ENCODE results near the gene CENPB. TPM values are rescaled to one million over a fixed set of nuclear protein-coding genes. Genes with fewer than 3 reads are reported as not detected.
A peak's percentile ranks its signal among the peaks of the same experiment; 100 is the strongest.
"Not testable (repeated sequence)": the region's sequence is repeated elsewhere in the genome, so short reads cannot be mapped to it uniquely, and the experiment has no call there.

The CENPB gene
- total RNA-seq, 2 donors from 2014 or later, result 49.1 to 77.1 TPM

DNA sequence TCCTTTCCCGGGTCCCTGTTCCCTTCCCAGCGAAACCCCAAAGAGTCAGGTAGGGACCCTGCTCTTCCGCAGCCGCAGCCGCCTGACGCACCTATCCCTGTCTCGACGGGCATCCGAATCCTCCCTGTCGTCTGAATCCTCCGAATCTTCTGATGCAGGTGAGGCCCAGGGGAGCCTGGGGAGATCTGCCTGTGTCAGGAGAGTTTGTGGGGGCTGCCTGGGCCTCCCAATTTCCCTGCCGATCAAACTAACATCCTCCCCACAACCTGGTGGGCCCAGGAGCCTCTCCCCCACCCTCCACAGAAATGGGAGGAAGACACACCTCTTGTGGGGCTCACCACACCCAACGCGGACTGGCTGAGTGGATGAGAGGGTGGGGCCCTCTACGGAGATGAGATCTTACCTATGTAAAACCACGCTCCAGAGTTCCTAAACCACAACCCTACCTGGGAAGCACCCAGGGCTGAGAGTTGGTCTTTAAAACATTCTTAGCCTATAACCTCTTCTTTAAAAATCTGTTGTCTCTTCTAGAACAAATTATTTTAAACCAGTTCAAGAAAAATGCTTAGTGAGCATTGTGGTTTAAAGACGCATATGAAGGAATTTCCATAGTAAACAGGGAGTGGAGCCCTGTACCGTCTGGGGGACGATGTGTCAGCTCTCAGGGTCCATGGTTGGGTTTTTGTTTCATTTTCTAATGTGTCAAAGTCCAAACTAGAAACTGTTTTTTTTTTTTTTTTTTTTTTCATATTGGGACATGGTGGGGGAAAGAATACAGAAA is 11.2 kb upstream of the CENPB start:
- Histone ChIP-seq H3K27me3 (no peaks in the 10 kb centered on the region), H3K9me3 (no peaks in the 10 kb centered on the region), H3K27ac (no peak overlapping the region), H3K36me3 (peaks cover 20% of the 10 kb centered on the region), H3K4me1 (peaks cover 0 to 40% of the 10 kb centered on the region in 2 donors), H3K4me3 (peak overlapping the region in 1 of 2 donors; percentile 73)
- TF ChIP-seq, protein P1, sequence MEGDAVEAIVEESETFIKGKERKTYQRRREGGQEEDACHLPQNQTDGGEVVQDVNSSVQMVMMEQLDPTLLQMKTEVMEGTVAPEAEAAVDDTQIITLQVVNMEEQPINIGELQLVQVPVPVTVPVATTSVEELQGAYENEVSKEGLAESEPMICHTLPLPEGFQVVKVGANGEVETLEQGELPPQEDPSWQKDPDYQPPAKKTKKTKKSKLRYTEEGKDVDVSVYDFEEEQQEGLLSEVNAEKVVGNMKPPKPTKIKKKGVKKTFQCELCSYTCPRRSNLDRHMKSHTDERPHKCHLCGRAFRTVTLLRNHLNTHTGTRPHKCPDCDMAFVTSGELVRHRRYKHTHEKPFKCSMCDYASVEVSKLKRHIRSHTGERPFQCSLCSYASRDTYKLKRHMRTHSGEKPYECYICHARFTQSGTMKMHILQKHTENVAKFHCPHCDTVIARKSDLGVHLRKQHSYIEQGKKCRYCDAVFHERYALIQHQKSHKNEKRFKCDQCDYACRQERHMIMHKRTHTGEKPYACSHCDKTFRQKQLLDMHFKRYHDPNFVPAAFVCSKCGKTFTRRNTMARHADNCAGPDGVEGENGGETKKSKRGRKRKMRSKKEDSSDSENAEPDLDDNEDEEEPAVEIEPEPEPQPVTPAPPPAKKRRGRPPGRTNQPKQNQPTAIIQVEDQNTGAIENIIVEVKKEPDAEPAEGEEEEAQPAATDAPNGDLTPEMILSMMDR (IDR thresholded peaks at IDR 0.05), result no peak
- DNase-seq (ENCODE audit: low spot score), result no peak

DNA sequence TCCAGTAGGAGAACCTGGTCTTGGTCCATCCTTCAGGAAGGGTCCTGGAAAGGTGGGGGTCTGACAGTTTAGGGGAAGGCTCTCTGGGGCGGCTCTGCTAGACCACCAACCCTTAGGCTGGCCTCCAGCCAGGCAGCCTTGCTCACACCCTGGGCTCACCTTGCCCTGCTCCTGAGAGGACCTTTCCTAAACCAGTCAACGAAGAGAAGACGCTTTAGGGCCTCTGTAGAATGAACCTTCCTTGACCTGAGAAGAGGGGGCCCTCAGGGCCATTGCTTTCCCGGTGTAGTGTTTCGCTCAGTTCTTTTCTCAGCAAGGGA is 10.6 kb upstream of the CENPB start:
- TF ChIP-seq, protein P1 (IDR thresholded peaks at IDR 0.05), result no peak
- Histone ChIP-seq H3K27ac (no peak overlapping the region), H3K27me3 (no peaks in the 10 kb centered on the region), H3K36me3 (peaks cover 16% of the 10 kb centered on the region), H3K4me3 (peak overlapping the region in 1 of 2 donors; percentile 73), H3K4me1 (peaks cover 0 to 40% of the 10 kb centered on the region in 2 donors), H3K9me3 (no peaks in the 10 kb centered on the region)
- no peak for DNase-seq (ENCODE audit: low spot score)

DNA sequence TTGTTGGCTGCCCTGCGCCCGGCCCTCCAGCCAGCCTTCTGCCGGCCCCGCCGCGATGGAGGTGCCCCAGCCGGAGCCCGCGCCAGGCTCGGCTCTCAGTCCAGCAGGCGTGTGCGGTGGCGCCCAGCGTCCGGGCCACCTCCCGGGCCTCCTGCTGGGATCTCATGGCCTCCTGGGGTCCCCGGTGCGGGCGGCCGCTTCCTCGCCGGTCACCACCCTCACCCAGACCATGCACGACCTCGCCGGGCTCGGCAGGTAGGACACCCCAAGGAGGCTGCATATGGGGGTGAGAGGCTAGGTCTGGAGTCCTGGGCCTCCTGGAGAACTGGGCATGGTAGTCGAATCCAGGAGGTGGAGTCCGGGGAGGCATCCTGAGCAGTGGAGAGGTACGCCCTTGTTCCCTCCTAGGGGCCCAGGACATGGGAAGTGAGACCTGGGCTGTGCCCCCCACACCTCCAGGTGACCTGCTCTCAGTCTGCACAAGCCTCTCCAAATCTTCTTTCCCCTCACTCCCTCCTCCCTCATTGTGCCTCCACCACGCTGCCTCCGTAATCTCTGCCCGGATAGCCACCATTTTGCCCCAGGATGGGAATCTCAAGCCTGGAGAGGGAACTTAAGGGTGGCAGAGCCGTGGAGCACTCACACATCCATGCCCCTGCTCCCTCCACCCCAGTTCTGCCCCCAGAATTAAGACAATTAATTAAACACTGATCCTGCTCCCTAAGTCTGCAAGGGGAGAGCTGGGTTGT is 10.1 kb upstream of the CENPB start:
- no peak for DNase-seq (ENCODE audit: low spot score)
- Histone ChIP-seq H3K36me3 (peaks cover 10% of the 10 kb centered on the region), H3K9me3 (no peaks in the 10 kb centered on the region), H3K4me3 (peak overlapping the region; percentile 73 to 81), H3K27me3 (no peaks in the 10 kb centered on the region), H3K27ac (peak overlapping the region; percentile 98 to 99), H3K4me1 (peaks cover 0 to 40% of the 10 kb centered on the region in 2 donors)
- TF ChIP-seq, protein P1 (IDR thresholded peaks at IDR 0.05), result no peak

DNA sequence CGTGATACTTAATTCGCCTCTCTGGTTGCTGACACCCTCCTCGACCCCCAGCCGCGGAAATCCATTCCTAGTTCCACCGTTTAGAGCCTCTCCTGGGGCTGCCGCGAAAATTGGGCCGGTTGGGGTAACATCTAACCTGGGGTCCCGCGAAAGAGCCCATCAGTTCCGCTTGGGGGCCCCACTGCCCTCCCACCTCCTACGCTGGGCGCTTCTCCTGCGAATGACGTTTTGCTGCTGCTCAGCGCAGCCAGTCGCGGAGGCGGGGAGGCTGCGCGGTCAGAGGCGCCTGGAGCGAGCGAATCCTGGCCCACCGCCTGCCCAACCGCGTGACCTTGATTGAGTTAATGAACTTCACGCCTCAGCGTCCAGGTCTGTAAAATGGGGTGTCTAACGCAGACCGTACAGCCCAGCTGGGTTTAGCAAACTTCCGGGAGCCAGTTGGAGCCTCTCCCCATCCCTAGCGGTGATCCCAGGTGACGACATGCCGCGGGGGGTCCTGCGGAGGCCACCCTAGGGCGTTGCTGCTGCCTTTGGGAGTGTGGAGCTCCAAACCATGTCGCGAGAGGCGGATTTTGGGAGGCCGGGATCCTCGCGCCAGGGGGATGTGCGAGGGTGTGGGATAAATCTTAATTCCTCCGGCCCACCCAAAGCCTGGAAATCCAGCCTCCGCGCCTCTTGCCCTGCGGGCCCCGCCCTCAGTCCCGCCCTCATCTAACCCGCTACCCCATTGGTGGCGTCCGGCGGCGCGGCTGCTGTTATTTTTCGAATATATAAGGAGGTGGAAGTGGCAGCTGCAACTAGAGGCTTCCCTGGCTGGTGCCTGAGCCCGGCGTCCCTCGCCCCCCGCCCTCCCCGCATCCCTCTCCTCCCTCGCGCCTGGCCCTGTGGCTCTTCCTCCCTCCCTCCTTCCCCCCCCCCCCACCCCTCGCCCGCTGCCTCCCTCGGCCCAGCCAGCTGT is 9.2 kb upstream of the CENPB start, which contains the start of gene CDC25B:
Gene CDC25B (plus strand): TSS at position 800 of the 958 bp plus-strand sequence. CDS start 222 bp downstream, outside the sequence.
- Histone ChIP-seq H3K27ac (peak within 1 kb of the TSS; percentile 98 to 99), H3K9me3 (no peaks in the 10 kb centered on the region), H3K36me3 (peaks cover 2% of the 10 kb centered on the region), H3K27me3 (no peaks in the 10 kb centered on the region), H3K4me3 (peak within 1 kb of the TSS; percentile 73 to 81), H3K4me1 (peaks cover 0 to 40% of the 10 kb centered on the region in 2 donors)
- peak; percentile 97 for DNase-seq (ENCODE audit: low spot score)
- TF ChIP-seq, protein P1 (IDR thresholded peaks at IDR 0.05), result peak; percentile 24 to 53

DNA sequence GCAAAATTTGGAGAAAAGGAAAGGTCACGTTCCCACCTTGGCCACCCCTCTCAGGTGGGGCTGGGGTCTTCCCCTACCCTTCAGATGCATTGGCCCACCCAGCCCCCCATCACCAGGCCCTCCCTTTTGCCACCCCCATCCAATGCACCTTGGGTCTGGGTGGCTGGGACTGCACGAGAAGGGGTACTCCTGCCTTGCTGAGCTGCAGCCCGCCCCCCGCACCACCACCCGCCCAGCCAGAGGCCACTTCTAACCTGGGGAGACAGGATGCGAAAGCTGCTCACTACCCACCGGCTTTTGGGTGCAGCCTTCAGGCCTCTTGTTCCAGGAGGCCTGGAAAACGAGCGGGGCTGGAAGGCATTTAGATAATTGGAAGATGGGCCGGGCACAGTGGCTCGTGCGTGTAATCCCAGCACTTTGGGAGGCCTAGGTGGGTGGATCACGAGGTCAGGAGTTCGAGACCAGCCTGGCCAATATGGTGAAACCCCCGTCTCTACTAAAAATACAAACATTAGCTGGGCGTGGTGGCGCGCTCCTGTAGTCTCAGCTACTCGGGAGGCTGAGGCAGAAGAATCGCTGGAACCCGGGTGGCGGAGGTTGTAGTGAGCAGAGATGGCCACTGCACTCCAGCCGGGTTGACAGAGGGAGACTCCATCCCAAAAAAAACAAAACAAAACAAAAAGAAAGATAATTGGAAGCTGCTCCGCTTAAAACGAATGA is 8.3 kb upstream of the CENPB start:
- peak overlapping the region; percentile 73 to 81 for H3K4me3 ChIP-seq
- H3K4me1 ChIP-seq, result peaks cover 0 to 40% of the 10 kb centered on the region in 2 donors
- peak overlapping the region; percentile 98 to 99 for H3K27ac ChIP-seq
- no peaks in the 10 kb centered on the region for H3K9me3 ChIP-seq
- H3K27me3 ChIP-seq, result no peaks in the 10 kb centered on the region
- no peak for DNase-seq (ENCODE audit: low spot score)
- H3K36me3 ChIP-seq, result no peaks in the 10 kb centered on the region
- TF ChIP-seq, protein P1 (IDR thresholded peaks at IDR 0.05), result no peak

DNA sequence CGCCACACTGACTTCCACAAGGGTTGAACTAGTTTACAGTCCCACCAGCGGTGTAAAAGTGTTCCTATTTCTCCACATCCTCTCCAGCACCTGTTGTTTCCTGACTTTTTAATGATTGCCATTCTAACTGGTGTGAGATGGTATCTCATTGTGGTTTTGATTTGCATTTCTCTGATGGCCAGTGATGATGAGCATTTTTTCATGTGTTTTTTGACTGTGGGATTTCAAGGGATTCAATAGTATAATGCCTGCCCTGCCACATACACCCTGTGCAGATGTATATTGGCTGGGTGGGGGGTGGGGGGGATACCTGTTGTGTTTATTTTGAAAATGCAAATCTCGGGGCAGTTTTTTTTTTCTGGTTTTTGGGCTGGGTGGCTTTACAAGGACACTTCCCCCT is 7.6 kb upstream of the CENPB start:
- not testable (repeated sequence) for H3K36me3 ChIP-seq; DNase-seq (ENCODE audit: low spot score); H3K27ac ChIP-seq; H3K4me3 ChIP-seq; H3K27me3 ChIP-seq; H3K9me3 ChIP-seq
- peaks cover 0 to 36% of the 10 kb centered on the region in 2 donors for H3K4me1 ChIP-seq

DNA sequence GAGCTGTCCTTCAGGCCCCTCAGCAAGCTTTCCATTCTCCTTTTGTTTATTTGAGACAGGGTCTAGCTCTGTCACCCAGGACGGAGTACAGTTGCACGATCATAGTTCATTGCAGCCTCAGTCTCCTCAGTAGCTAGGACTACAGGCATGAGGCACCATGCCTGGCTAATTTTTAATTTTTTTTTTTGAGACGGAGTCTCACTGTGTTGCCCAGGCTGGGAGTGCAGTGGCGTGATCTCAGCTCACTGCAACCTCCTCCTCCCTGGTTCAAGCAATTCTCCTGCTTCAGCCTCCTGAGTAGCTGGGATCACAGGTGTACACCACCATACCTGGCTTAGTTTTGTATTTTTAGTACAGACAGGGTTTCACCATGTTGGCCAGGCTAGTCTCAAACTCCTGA is 2.7 kb upstream of the CENPB start:
- not testable (repeated sequence) for H3K36me3 ChIP-seq; H3K27me3 ChIP-seq; H3K4me3 ChIP-seq; H3K27ac ChIP-seq; H3K9me3 ChIP-seq; DNase-seq (ENCODE audit: low spot score)
- peaks cover 0 to 25% of the 10 kb centered on the region in 2 donors for H3K4me1 ChIP-seq

All from right atrium auricular region (tissue), 2 donors.